GM23338 (cell line): ENCODE results near the gene PTCD3. TPM values are rescaled to one million over a fixed set of nuclear protein-coding genes. Genes with fewer than 3 reads are reported as not detected.

Source experiments
- ATAC-seq: fragments of 200-7000 bp; cut with Tn5 transposase; 3 replicates; pipeline ENCODE4 v1.9.1; 2020
- DNase-seq: peaks from one replicate; pipeline ENCODE4 v3.0.0-alpha.2; 2015; ENCODE audit warnings: low spot score
- H2AFZ ChIP-seq: fragments of 200-600 bp; sonication (generic); 2 replicates; pipeline ENCODE4 v1.8.0; 2016; ENCODE audit warnings: antibody characterized with exemption, mild to moderate bottlenecking, moderate library complexity
- H3F3A ChIP-seq: fragments of 200-600 bp; sonication (generic); replicated peaks from 2 replicates; pipeline ENCODE4 v1.8.0; 2017; ENCODE audit warnings: antibody characterized with exemption, mixed run types, low read depth
- H3K27ac ChIP-seq: fragments of 200-600 bp; sonication (generic); 2 replicates; pipeline ENCODE4 v1.6.1; 2016; ENCODE audit warnings: low read depth
- H3K27me3 ChIP-seq: fragments of 200-600 bp; sonication (generic); 2 replicates; pipeline ENCODE4 v1.8.0; 2016; ENCODE audit warnings: mild to moderate bottlenecking, mixed run types, moderate library complexity; ENCODE audit not compliant: insufficient read depth
- H3K36me3 ChIP-seq: fragments of 200-600 bp; sonication (generic); 2 replicates; pipeline ENCODE4 v1.8.0; 2016; ENCODE audit warnings: mild to moderate bottlenecking; ENCODE audit not compliant: insufficient read depth
- H3K4me1 ChIP-seq: fragments of 200-600 bp; sonication (generic); 2 replicates; pipeline ENCODE4 v1.8.0; 2016; ENCODE audit warnings: mild to moderate bottlenecking, moderate library complexity; ENCODE audit not compliant: insufficient read depth
- H3K4me2 ChIP-seq: fragments of 200-600 bp; sonication (generic); 2 replicates; pipeline ENCODE4 v1.7.1; 2017; ENCODE audit warnings: mixed run types
- H3K4me3 ChIP-seq: fragments of 200-600 bp; sonication (generic); 2 replicates; pipeline ENCODE4 v1.6.1; 2016; ENCODE audit warnings: mixed run types
- H3K79me2 ChIP-seq: fragments of 200-600 bp; sonication (generic); replicated peaks from 2 replicates; pipeline ENCODE4 v1.8.0; 2017; ENCODE audit warnings: mild to moderate bottlenecking; ENCODE audit not compliant: insufficient read depth
- H3K9me2 ChIP-seq: fragments of 200-600 bp; sonication (generic); 2 replicates; pipeline ENCODE4 v1.8.0; 2017; ENCODE audit not compliant: insufficient read depth
- H4K20me1 ChIP-seq: fragments of 200-600 bp; sonication (generic); replicated peaks from 2 replicates; pipeline ENCODE4 v1.8.0; 2017; ENCODE audit warnings: mild to moderate bottlenecking; ENCODE audit not compliant: insufficient read depth
- H3K27ac Mint-ChIP-seq: 2 replicates; pipeline ENCODE4 v1.8.0; 2020; ENCODE audit warnings: inconsistent platforms, mild to moderate bottlenecking, moderate library complexity, mixed read lengths
- H3K27me3 Mint-ChIP-seq: 3 replicates; pipeline ENCODE4 v1.8.0; 2022; ENCODE audit warnings: low read depth, mild to moderate bottlenecking, moderate library complexity, mixed read lengths, inconsistent platforms; ENCODE audit not compliant: insufficient read depth, poor library complexity
- H3K36me3 Mint-ChIP-seq: 3 replicates; pipeline ENCODE4 v1.8.0; 2021; ENCODE audit warnings: low read depth, mild to moderate bottlenecking, inconsistent platforms, moderate library complexity, mixed read lengths
- H3K4me1 Mint-ChIP-seq: 3 replicates; pipeline ENCODE4 v1.8.0; 2020; ENCODE audit warnings: mild to moderate bottlenecking, inconsistent platforms, mixed read lengths
- H3K4me3 Mint-ChIP-seq: 3 replicates; pipeline ENCODE4 v1.8.0; 2021; ENCODE audit warnings: moderate library complexity, mild to moderate bottlenecking, inconsistent platforms, mixed read lengths
- H3K9me3 Mint-ChIP-seq: 3 replicates; pipeline ENCODE4 v1.8.0; 2020; ENCODE audit warnings: moderate library complexity, mild to moderate bottlenecking, inconsistent platforms, mixed read lengths
- EZH2 ChIP-seq: fragments of 200-600 bp; sonication (generic); IDR thresholded peaks from one replicate; pipeline ENCODE4 v1.8.0; 2017; ENCODE audit warnings: antibody characterized with exemption, mild to moderate bottlenecking, low read depth; ENCODE audit not compliant: unreplicated experiment
- EZH2phosphoT487 ChIP-seq: fragments of 200-600 bp; sonication (generic); IDR thresholded peaks from one replicate; pipeline ENCODE4 v1.8.1; 2018; ENCODE audit warnings: antibody characterized with exemption; ENCODE audit not compliant: unreplicated experiment
- JUNB ChIP-seq: IDR thresholded peaks from one replicate; pipeline ENCODE4 v1.6.1; 2016; ENCODE audit warnings: antibody characterized with exemption; ENCODE audit not compliant: unreplicated experiment
- POLR2AphosphoS5 ChIP-seq: IDR thresholded peaks from 2 replicates; pipeline ENCODE4 v1.6.1; 2016; ENCODE audit warnings: antibody characterized with exemption, low read depth
- ZNF331 ChIP-seq: fragments of 250-450 bp; sonication (Bioruptor Pico); IDR thresholded peaks from 2 replicates; pipeline ENCODE4 v1.5.0; 2020; ENCODE audit warnings: low read depth, mild to moderate bottlenecking, moderate library complexity
- ZNF462 ChIP-seq: fragments of 250-450 bp; sonication (Bioruptor Pico); IDR thresholded peaks from 2 replicates; pipeline ENCODE4 v1.5.0; 2020; ENCODE audit warnings: mild to moderate bottlenecking, moderate library complexity
- polyA plus RNA-seq: library from polyadenylated mRNA; unstranded; fragments of >200 nt; fragmentation: Nextera tagmentation; extraction: Ambion mirVana; gene quantifications from 2 replicates; pipeline ENCODE4 v1.2.1, GENCODE V29; 2016
- total RNA-seq: library from RNA; depleted of rRNA; stranded (reverse); fragments of >200 nt; shearing (Covaris generic); gene quantifications from 2 replicates; pipeline ENCODE4 v1.2.3, GENCODE V29; 2014
- TF ChIP-seq, protein P1 (sequence below): IDR thresholded peaks from 2 replicates; pipeline ENCODE4 v1.6.1; 2016; ENCODE audit warnings: antibody characterized with exemption
- TF ChIP-seq, protein P2 (sequence below): IDR thresholded peaks from one replicate; pipeline ENCODE4 v1.6.1; 2018; ENCODE audit warnings: antibody characterized with exemption; ENCODE audit not compliant: unreplicated experiment

The PTCD3 gene
- total and polyA plus RNA-seq, 2 experiments from 2014 or later: 140 to 223 TPM

GRCh38 chr2:86072271-86072858, 33.7 kb upstream of the PTCD3 start:
- H3K4me3 ChIP-seq: no peak overlapping the region
- no peak overlapping the region for H2AFZ ChIP-seq
- no peaks in the 10 kb centered on the region for H3K27me3 ChIP-seq
- Mint-ChIP-seq H3K9me3 (no peaks in the 10 kb centered on the region), H3K4me3 (no peak overlapping the region), H3K36me3 (peaks cover 88% of the 10 kb centered on the region), H3K27me3 (peaks cover 1% of the 10 kb centered on the region), H3K27ac (no peak overlapping the region), H3K4me1 (no peaks in the 10 kb centered on the region)
- TF ChIP-seq JUNB: no peak
- TF ChIP-seq ZNF462: no peak
- no peak for TF ChIP-seq ZNF331 (CRISPR knock-in tag)
- no peak for TF ChIP-seq EZH2phosphoT487
- TF ChIP-seq, protein P1, sequence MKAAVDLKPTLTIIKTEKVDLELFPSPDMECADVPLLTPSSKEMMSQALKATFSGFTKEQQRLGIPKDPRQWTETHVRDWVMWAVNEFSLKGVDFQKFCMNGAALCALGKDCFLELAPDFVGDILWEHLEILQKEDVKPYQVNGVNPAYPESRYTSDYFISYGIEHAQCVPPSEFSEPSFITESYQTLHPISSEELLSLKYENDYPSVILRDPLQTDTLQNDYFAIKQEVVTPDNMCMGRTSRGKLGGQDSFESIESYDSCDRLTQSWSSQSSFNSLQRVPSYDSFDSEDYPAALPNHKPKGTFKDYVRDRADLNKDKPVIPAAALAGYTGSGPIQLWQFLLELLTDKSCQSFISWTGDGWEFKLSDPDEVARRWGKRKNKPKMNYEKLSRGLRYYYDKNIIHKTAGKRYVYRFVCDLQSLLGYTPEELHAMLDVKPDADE: no peak
- TF ChIP-seq, protein P2, sequence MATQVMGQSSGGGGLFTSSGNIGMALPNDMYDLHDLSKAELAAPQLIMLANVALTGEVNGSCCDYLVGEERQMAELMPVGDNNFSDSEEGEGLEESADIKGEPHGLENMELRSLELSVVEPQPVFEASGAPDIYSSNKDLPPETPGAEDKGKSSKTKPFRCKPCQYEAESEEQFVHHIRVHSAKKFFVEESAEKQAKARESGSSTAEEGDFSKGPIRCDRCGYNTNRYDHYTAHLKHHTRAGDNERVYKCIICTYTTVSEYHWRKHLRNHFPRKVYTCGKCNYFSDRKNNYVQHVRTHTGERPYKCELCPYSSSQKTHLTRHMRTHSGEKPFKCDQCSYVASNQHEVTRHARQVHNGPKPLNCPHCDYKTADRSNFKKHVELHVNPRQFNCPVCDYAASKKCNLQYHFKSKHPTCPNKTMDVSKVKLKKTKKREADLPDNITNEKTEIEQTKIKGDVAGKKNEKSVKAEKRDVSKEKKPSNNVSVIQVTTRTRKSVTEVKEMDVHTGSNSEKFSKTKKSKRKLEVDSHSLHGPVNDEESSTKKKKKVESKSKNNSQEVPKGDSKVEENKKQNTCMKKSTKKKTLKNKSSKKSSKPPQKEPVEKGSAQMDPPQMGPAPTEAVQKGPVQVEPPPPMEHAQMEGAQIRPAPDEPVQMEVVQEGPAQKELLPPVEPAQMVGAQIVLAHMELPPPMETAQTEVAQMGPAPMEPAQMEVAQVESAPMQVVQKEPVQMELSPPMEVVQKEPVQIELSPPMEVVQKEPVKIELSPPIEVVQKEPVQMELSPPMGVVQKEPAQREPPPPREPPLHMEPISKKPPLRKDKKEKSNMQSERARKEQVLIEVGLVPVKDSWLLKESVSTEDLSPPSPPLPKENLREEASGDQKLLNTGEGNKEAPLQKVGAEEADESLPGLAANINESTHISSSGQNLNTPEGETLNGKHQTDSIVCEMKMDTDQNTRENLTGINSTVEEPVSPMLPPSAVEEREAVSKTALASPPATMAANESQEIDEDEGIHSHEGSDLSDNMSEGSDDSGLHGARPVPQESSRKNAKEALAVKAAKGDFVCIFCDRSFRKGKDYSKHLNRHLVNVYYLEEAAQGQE: no peak
- no peak for TF ChIP-seq EZH2
- no peak for TF ChIP-seq POLR2AphosphoS5
- no peaks in the 10 kb centered on the region for H3F3A ChIP-seq
- DNase-seq (no peak), ATAC-seq (no peak)
- no peaks in the 10 kb centered on the region for H3K4me1 ChIP-seq
- peaks cover 7% of the 10 kb centered on the region for H4K20me1 ChIP-seq
- no peak overlapping the region for H3K27ac ChIP-seq
- H3K4me2 ChIP-seq: no peak overlapping the region
- peaks cover 37% of the 10 kb centered on the region for H3K36me3 ChIP-seq
- no peaks in the 10 kb centered on the region for H3K79me2 ChIP-seq
- H3K9me2 ChIP-seq: no peaks in the 10 kb centered on the region
